ENCODE data around the gene PTGER3. TPM values are rescaled to one million over a fixed set of nuclear protein-coding genes. Genes with fewer than 3 reads are reported as not detected.

PTGER3 gene
- total RNA-seq, 1 donor from 2014 or later, result 2.7 TPM

GRCh38 chr1:71023515-71023914 is 24.1 kb downstream of the PTGER3 start:
- no peaks in the 10 kb centered on the region for H3K27me3 ChIP-seq
- H3K4me3 ChIP-seq, result no peak overlapping the region
- ATAC-seq, result no peak
- no peaks in the 10 kb centered on the region for H3K9me3 ChIP-seq
- intact Hi-C loops (cut with DNase I), result no loop called here
- no peaks in the 10 kb centered on the region for H3K4me1 ChIP-seq
- no peak for DNase-seq
- no peak overlapping the region for H3K27ac ChIP-seq
- no peaks in the 10 kb centered on the region for H3K36me3 ChIP-seq
- TF ChIP-seq, protein P1, sequence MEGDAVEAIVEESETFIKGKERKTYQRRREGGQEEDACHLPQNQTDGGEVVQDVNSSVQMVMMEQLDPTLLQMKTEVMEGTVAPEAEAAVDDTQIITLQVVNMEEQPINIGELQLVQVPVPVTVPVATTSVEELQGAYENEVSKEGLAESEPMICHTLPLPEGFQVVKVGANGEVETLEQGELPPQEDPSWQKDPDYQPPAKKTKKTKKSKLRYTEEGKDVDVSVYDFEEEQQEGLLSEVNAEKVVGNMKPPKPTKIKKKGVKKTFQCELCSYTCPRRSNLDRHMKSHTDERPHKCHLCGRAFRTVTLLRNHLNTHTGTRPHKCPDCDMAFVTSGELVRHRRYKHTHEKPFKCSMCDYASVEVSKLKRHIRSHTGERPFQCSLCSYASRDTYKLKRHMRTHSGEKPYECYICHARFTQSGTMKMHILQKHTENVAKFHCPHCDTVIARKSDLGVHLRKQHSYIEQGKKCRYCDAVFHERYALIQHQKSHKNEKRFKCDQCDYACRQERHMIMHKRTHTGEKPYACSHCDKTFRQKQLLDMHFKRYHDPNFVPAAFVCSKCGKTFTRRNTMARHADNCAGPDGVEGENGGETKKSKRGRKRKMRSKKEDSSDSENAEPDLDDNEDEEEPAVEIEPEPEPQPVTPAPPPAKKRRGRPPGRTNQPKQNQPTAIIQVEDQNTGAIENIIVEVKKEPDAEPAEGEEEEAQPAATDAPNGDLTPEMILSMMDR (IDR thresholded peaks at IDR 0.05), result no peak

GRCh38 chr1:71019233-71019969 is 28.2 kb downstream of the PTGER3 start:
- TF ChIP-seq, protein P1 (IDR thresholded peaks at IDR 0.05), result no peak
- no peaks in the 10 kb centered on the region for H3K9me3 ChIP-seq
- H3K4me3 ChIP-seq, result no peak overlapping the region
- no peaks in the 10 kb centered on the region for H3K27me3 ChIP-seq
- no peak for DNase-seq
- no peak for ATAC-seq
- intact Hi-C loops (cut with DNase I), result no loop called here
- H3K36me3 ChIP-seq, result no peaks in the 10 kb centered on the region
- no peaks in the 10 kb centered on the region for H3K4me1 ChIP-seq
- no peak overlapping the region for H3K27ac ChIP-seq

GRCh38 chr1:71018791-71019190 is 28.8 kb downstream of the PTGER3 start:
- intact Hi-C loops (cut with DNase I), result no loop called here
- Histone ChIP-seq H3K4me1 (no peaks in the 10 kb centered on the region), H3K27ac (no peak overlapping the region), H3K36me3 (no peaks in the 10 kb centered on the region), H3K9me3 (no peaks in the 10 kb centered on the region), H3K27me3 (no peaks in the 10 kb centered on the region), H3K4me3 (no peak overlapping the region)
- no peak for ATAC-seq
- TF ChIP-seq, protein P1 (IDR thresholded peaks at IDR 0.05), result no peak
- DNase-seq, result no peak

DNA sequence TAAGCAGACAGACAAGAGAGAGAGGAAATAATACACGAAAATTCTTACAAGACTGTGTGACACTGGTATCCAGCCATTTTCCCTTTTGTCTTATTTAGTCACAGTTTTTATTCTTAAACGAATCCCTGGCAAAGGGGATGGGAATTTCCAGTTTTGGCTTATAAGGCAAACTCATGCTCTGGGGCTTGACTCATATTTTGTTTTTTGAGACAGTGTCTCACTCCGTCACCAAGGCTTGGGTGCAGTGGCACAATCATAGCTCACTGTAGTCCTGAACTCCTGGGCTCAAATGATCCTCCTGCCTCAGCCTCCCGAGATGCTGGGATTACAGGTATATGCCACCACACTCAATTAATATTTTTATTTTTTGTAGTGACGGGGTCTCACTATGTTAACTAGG is 31.9 kb downstream of the PTGER3 start:
- TF ChIP-seq, protein P1 (IDR thresholded peaks at IDR 0.05), result no peak
- ATAC-seq (no peak), DNase-seq (no peak)
- no peak overlapping the region for H3K27ac ChIP-seq
- H3K27me3 ChIP-seq, result no peaks in the 10 kb centered on the region
- no peaks in the 10 kb centered on the region for H3K9me3 ChIP-seq
- no peaks in the 10 kb centered on the region for H3K4me1 ChIP-seq
- no peak overlapping the region for H3K4me3 ChIP-seq
- H3K36me3 ChIP-seq, result no peaks in the 10 kb centered on the region
- intact Hi-C loops (cut with DNase I), result no loop called here

- Histone ChIP-seq H3K9me3 (no peaks in the 10 kb centered on the region), H3K4me3 (no peak overlapping the region), H3K27me3 (no peaks in the 10 kb centered on the region), H3K27ac (no peak overlapping the region), H3K4me1 (no peaks in the 10 kb centered on the region), H3K36me3 (no peaks in the 10 kb centered on the region)
- TF ChIP-seq, protein P1 (IDR thresholded peaks at IDR 0.05), result no peak
- DNase-seq (no peak), ATAC-seq (no peak)
- intact Hi-C loops (cut with DNase I), result no loop called here
Observed at GRCh38 chr1:71014178-71014579, 33.4 kb downstream of the PTGER3 start.

Measured in upper lobe of right lung (tissue), 1 donor.